Adrenal gland (tissue), 12 donors: ENCODE data around the gene PRKCE. TPM values are rescaled to one million over a fixed set of nuclear protein-coding genes. Genes with fewer than 3 reads are reported as not detected.

Experiments used
- DNase-seq, 7 donors: peaks; one replicate each; pipeline ENCODE4 v3.0.0-alpha.2; 2019 to 2020
- H3K27ac ChIP-seq, 5 donors: fragments of 200-600 bp; sonication (generic) in 4 of 5; 1 replicate in 3 of 5; 2 replicates in 2 of 5; pipeline versions ENCODE4 v1.5.1 to v1.8.0; 2016 to 2020; ENCODE audit warnings: mild to moderate bottlenecking in 1 of 5
- H3K27me3 ChIP-seq: fragments of 200-600 bp; 2 replicates; pipeline ENCODE4 v1.8.0; 2021
- H3K36me3 ChIP-seq, 2 donors: fragments of 200-600 bp; replicated peaks in 1 of 2; 1 replicate in 1 of 2; 2 replicates in 1 of 2; pipeline versions ENCODE4 v1.5.1 to v1.8.0; 2018 to 2022
- H3K4me1 ChIP-seq, 2 donors: fragments of 200-600 bp; replicated peaks in 1 of 2; 1 replicate in 1 of 2; 2 replicates in 1 of 2; pipeline versions ENCODE4 v1.5.1 to v1.8.0; 2018 to 2021
- H3K4me3 ChIP-seq, 4 donors: fragments of 200-600 bp; sonication (generic) in 3 of 4; one replicate each; pipeline ENCODE4 v1.5.1; 2016 to 2018
- H3K9me3 ChIP-seq, 3 donors: fragments of 200-600 bp; sonication (generic) in 1 of 3; replicated peaks in 1 of 3; 1 replicate in 2 of 3; 2 replicates in 1 of 3; pipeline versions ENCODE4 v1.5.1 to v1.8.0; 2016 to 2021
- POLR2A ChIP-seq, 2 donors: fragments of 450-650 bp; IDR thresholded peaks; one replicate each; pipeline ENCODE4 v1.6.1; 2017; ENCODE audit warnings: antibody characterized with exemption in 2 of 2, mild to moderate bottlenecking in 2 of 2, moderate library complexity in 1 of 2
- WGBS, 4 donors: extraction: QIAGEN DNeasy Blood & Tissue Kit in 2 of 4; methylation state at CpG; one replicate each; pipeline versions ENCODE4 v1.1.5 to v1.1.7; 2013 to 2017; 5-methylcytosine and 5-hydroxymethylcytosine counted together
- intact Hi-C, 2 donors: fragments of 100-400 bp; cut with DNase I; formaldehyde crosslinking; loops; one replicate each; pipeline versions ENCODE4 v1.14.1 to v1.15.0; 2022 to 2023
- polyA plus RNA-seq, 3 donors: library from polyadenylated mRNA; stranded (reverse); fragments of 200-250 nt in 2 of 3; fragments of 350-450 nt in 1 of 3; fragmentation: Illumina TruSeq in 1 of 3; extraction: RNeasy Lipid Tissue Mini Kit (QIAGEN cat#74804) in 1 of 3; gene quantifications; one replicate each; pipeline ENCODE4 v1.2.3, GENCODE V29; 2013 to 2014
- total RNA-seq, 9 donors: library from RNA; depleted of rRNA in 4 of 9; stranded (reverse); fragments of >200 nt in 4 of 9; fragments of 120-200 nt in 1 of 9; fragmentation: NEBNext Ultra II Directional in 1 of 9; extraction: Animal tissue kit (Norgen Biotek cat#: 25700) in 1 of 9; gene quantifications; one replicate each; pipeline versions ENCODE4 v1.1.0 to v1.2.4, GENCODE V29; 2013 to 2023
- TF ChIP-seq, protein P1 (sequence below), 6 experiments: fragments of 450-650 bp in 4 of 6; fragments of 200-600 bp in 2 of 6; sonication (generic) in 1 of 6; IDR thresholded peaks; 1 replicate in 5 of 6; 2 replicates in 1 of 6; pipeline versions ENCODE4 v1.5.1 to v1.8.0; 2016 to 2021; ENCODE audit warnings: antibody characterized with exemption in 6 of 6, mild to moderate bottlenecking in 2 of 6, moderate library complexity in 1 of 6
- donor health status: healthy with polysubstance abuse.
- donor health status: Bipolar disorder and iron deficiency.
- donor health status: DM: yes; HTN: yes; CAD: no.
- donor health status: DM: no; HTN: no; CAD: no.
- donor health status: DM: no; HTN: no; CAD: no.
- donor health status: DM: yes; HTN: yes; CAD: no.

Gene PRKCE
- total and polyA plus RNA-seq, 12 donors = 1.9 to 19.2 (median 8.0) TPM

DNA sequence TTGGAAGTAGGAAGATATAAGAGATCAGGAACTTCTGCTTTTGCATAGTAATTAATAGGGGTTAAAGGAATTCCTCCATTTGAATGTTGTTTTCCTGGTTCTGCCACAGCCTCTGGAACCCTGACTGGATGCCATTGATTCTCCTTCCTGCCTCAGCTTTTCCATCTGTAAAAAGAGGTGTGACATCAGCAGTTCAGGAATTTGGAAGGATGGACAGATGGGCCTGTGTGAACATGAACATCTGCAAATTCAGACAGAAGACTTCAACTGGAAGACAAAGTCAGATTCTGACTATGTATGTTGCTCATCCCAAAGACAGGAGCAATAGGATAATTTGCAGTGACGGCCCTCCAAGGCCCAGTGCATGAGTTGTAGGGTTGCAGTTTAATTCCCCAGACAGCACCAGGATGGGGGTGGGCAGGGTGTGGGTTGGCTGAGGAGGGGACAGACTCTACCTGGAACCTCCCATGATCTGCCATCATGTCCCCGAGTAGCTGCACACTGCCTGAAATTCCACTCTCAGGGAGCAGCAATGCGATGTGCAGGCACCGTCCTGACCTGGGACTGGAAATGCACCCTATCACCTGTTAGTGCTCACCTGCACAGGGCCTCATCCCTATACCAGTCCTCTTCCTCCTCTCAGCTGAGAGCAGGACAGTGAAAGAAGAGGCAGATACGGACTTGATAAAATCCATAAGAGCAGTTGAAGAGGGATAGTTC, 546.8 kb downstream of the PRKCE start:
- H3K4me1 ChIP-seq = peaks cover 4 to 15% of the 10 kb centered on the region in 2 donors

DNA sequence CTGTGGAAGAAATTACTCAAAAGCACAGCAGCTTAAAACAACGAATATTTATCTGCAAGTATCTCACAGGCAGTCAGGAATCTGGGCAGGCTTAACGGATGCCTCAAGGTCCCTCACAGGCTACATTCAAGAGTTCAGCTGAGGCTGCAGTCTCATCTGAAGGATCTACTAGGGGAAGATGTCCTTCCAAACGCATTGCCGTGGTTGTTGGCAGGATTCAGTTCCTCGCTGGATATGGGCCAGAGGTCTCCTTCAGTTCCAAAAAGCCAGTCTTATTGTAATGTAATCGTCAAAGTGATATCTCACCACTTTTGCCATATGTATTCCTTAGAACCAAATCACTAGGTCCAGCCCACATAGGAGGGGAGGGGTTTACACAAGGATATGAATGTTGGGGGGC, 547.5 kb downstream of the PRKCE start:
- peaks cover 4 to 15% of the 10 kb centered on the region in 2 donors for H3K4me1 ChIP-seq
- no peaks in the 10 kb centered on the region for H3K36me3 ChIP-seq
- intact Hi-C loops = no loop called here
- TF ChIP-seq, protein P1, sequence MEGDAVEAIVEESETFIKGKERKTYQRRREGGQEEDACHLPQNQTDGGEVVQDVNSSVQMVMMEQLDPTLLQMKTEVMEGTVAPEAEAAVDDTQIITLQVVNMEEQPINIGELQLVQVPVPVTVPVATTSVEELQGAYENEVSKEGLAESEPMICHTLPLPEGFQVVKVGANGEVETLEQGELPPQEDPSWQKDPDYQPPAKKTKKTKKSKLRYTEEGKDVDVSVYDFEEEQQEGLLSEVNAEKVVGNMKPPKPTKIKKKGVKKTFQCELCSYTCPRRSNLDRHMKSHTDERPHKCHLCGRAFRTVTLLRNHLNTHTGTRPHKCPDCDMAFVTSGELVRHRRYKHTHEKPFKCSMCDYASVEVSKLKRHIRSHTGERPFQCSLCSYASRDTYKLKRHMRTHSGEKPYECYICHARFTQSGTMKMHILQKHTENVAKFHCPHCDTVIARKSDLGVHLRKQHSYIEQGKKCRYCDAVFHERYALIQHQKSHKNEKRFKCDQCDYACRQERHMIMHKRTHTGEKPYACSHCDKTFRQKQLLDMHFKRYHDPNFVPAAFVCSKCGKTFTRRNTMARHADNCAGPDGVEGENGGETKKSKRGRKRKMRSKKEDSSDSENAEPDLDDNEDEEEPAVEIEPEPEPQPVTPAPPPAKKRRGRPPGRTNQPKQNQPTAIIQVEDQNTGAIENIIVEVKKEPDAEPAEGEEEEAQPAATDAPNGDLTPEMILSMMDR (IDR thresholded peaks at IDR 0.05) = no peak
- no peak for TF ChIP-seq POLR2A (IDR thresholded peaks at IDR 0.05)
- WGBS, 4 donors = 0 to 38% (median 26%) methylated on average over 4 to 6 of the region's 6 CpGs
- no peak overlapping the region for H3K4me3 ChIP-seq
- peak overlapping the region in 1 of 5 donors; percentile 52 for H3K27ac ChIP-seq
- DNase-seq = peak in 4 of 7 donors; percentile 35 to 71 (median 40)
- H3K27me3 ChIP-seq = no peaks in the 10 kb centered on the region
- H3K9me3 ChIP-seq = no peaks in the 10 kb centered on the region

More for the DNA sequence above, 546.8 kb downstream of the PRKCE start:
- Histone ChIP-seq H3K27me3 (no peaks in the 10 kb centered on the region), H3K27ac (peak overlapping the region in 1 of 5 donors; percentile 52), H3K36me3 (no peaks in the 10 kb centered on the region), H3K4me3 (no peak overlapping the region), H3K9me3 (no peaks in the 10 kb centered on the region)
- intact Hi-C loops = no loop called here
- DNase-seq = no peak
- 89 to 96% (median 93%) methylated on average over 5 of the region's 5 CpGs for WGBS, 4 donors
- no peak for TF ChIP-seq POLR2A (IDR thresholded peaks at IDR 0.05)
- TF ChIP-seq, protein P1 (IDR thresholded peaks at IDR 0.05) = no peak

- intact Hi-C loops = no loop called here
- WGBS, 4 donors = 69 to 100% (median 95%) methylated on average over 1 of the region's 1 CpG
- no peak overlapping the region for H3K4me3 ChIP-seq
- DNase-seq = no peak
- H3K36me3 ChIP-seq = no peaks in the 10 kb centered on the region
- peaks cover 4 to 15% of the 10 kb centered on the region in 2 donors for H3K4me1 ChIP-seq
- no peaks in the 10 kb centered on the region for H3K9me3 ChIP-seq
- TF ChIP-seq, protein P1 (IDR thresholded peaks at IDR 0.05) = no peak
- no peak for TF ChIP-seq POLR2A (IDR thresholded peaks at IDR 0.05)
- peak overlapping the region in 2 of 5 donors; percentile 41 to 55 for H3K27ac ChIP-seq
- no peaks in the 10 kb centered on the region for H3K27me3 ChIP-seq
Measured at GRCh38 chr2:46200100-46200690, 548.7 kb downstream of the PRKCE start.

DNA sequence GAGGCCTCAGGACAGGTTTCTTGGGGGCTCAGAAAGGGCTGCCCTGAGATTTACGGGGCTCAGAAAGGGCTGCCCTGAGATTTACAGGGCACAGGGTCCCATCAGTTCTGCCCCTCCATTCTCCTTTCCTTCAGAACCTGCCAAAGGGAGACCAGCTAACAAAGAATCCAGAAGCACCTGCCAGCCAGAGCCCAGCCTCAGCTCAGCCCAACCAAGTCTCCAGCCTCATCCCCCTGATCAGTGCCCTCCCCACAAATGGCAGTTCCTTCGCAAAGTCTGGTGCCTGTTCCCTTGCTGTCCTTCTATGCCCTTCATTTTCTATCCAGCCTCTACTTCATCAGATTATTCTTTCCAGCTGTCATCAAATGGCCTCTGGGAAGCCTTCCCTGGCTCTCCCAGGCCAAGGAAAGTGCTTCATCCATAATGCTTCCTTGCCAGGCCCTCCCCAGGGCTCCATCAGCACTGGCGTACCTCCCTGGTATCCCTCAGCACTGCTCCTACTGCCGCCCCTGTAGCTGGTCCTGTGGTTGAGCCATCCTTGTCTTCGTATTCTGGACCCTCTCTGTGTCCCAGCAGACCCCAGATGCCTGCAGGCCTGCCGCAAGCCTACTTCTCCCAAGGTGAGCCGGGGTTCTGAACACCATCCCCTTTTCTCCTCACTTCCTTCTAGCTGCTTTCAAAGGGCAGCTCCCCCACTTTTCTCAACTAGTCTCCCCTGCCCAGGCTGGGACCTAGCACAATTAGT, 549.6 kb downstream of the PRKCE start:
- peak overlapping the region in 2 of 5 donors; percentile 34 to 41 for H3K27ac ChIP-seq
- H3K9me3 ChIP-seq = no peaks in the 10 kb centered on the region
- intact Hi-C loops = no loop called here
- peaks cover 4 to 15% of the 10 kb centered on the region in 2 donors for H3K4me1 ChIP-seq
- no peak for TF ChIP-seq POLR2A (IDR thresholded peaks at IDR 0.05)
- TF ChIP-seq, protein P1 (IDR thresholded peaks at IDR 0.05) = no peak
- WGBS, 4 donors = 87 to 96% (median 93%) methylated on average over 7 of the region's 7 CpGs
- H3K4me3 ChIP-seq = no peak overlapping the region
- no peak for DNase-seq
- H3K27me3 ChIP-seq = no peaks in the 10 kb centered on the region
- H3K36me3 ChIP-seq = no peaks in the 10 kb centered on the region
